Endothelial cell of umbilical vein (primary cell): ENCODE results near the gene LENEP.

ENCODE experiments used
- CTCF ChIP-seq, 2 donors: IDR thresholded peaks; 1 replicate in 1 of 2; 2 replicates in 1 of 2; pipeline ENCODE4 v1.5.1; 2011; ENCODE audit warnings: low read length in 2 of 2, mild to moderate bottlenecking in 2 of 2, moderate library complexity in 2 of 2, control low read depth in 1 of 2, inconsistent platforms in 1 of 2, low read depth in 1 of 2; ENCODE audit not compliant: insufficient read depth in 1 of 2; ENCODE audit errors: extremely low read depth in 1 of 2
- EZH2 ChIP-seq: IDR thresholded peaks from 2 replicates; pipeline ENCODE4 v1.6.1; 2012; ENCODE audit warnings: borderline replicate concordance, low read depth, mild to moderate bottlenecking, moderate library complexity, low read length, inconsistent platforms; ENCODE audit not compliant: severe bottlenecking
- GATA2 ChIP-seq: IDR thresholded peaks from 2 replicates; pipeline ENCODE4 v1.7.0; 2011; ENCODE audit warnings: low read depth, mild to moderate bottlenecking, moderate library complexity, mixed read lengths, low read length; ENCODE audit not compliant: insufficient read length, insufficient read depth
- MAX ChIP-seq: IDR thresholded peaks from 2 replicates; pipeline ENCODE4 v1.6.1; 2011; ENCODE audit not compliant: insufficient read depth, insufficient read length
- MYC ChIP-seq: IDR thresholded peaks from one replicate; pipeline ENCODE4 v1.6.1; 2011; ENCODE audit warnings: mild to moderate bottlenecking, low read depth, low read length
- POLR2A ChIP-seq: IDR thresholded peaks from 2 replicates; pipeline ENCODE4 v1.6.1; 2012; ENCODE audit warnings: low read depth, mild to moderate bottlenecking, control low read depth, low read length

GRCh38 chr1:155022136-155022926 is 28.9 kb downstream of the LENEP start:
- no peak for TF ChIP-seq CTCF (IDR thresholded peaks at IDR 0.05; ENCODE audit: extremely low read depth in 1 of 2, insufficient read depth in 1 of 2, low read depth in 1 of 2, low read length in 2 of 2)
- TF ChIP-seq POLR2A: no peak
- no peak for TF ChIP-seq MYC
- TF ChIP-seq GATA2: no peak
- TF ChIP-seq MAX: no peak
- no peak for TF ChIP-seq EZH2
